Panc1 (cell line): ENCODE results near the gene FAM50A. TPM values are rescaled to one million over a fixed set of nuclear protein-coding genes. Genes with fewer than 3 reads are reported as not detected.

Experiments
- ATAC-seq: fragments of 200-7000 bp; cut with Tn5 transposase; 2 replicates; pipeline ENCODE4 v1.9.1; 2020; ENCODE audit warnings: mild to moderate bottlenecking, moderate library complexity
- BruUV-seq: library from RNA; stranded (reverse); fragments of 400-500 nt; replicated peaks from 2 replicates; lab custom pipeline; 2021; lab: Mats Ljungman, UMichigan
- CTCF ChIA-PET: fragments of 300-600 bp; sonication (Branson Sonifier 250); formaldehyde crosslinking; loops from one replicate; lab custom pipeline; 2022; ENCODE audit warnings: antibody characterized with exemption; lab: Charles Lee
- POLR2A ChIA-PET: fragments of 300-600 bp; sonication (Branson Sonifier 250); formaldehyde crosslinking; loops from one replicate; lab custom pipeline; 2022; ENCODE audit warnings: antibody characterized with exemption; lab: Charles Lee
- DNase-seq: peaks from one replicate; pipeline ENCODE4 v3.0.0-alpha.2; 2010; ENCODE audit warnings: low read depth, low spot score
- H3K27ac ChIP-seq: 2 replicates; pipeline ENCODE4 v1.5.1; 2011; ENCODE audit warnings: mild to moderate bottlenecking, low read length, inconsistent platforms
- H3K27me3 ChIP-seq: fragments of 200-500 bp; sonication (Bioruptor generic); 2 replicates; pipeline ENCODE4 v1.6.0; 2014; ENCODE audit warnings: low read length, inconsistent platforms; ENCODE audit not compliant: control insufficient read depth, insufficient read depth
- H3K36me3 ChIP-seq: fragments of 200-500 bp; sonication (Bioruptor generic); 2 replicates; pipeline ENCODE4 v1.5.1; 2014; ENCODE audit warnings: inconsistent platforms, mild to moderate bottlenecking, low read length, moderate library complexity; ENCODE audit not compliant: control insufficient read depth, insufficient read depth
- H3K4me1 ChIP-seq: 2 replicates; pipeline ENCODE4 v1.5.1; 2011; ENCODE audit warnings: inconsistent platforms, mild to moderate bottlenecking, low read length, moderate library complexity; ENCODE audit not compliant: control insufficient read depth, insufficient read depth
- H3K4me3 ChIP-seq, 2 experiments: 2 replicates each; pipeline ENCODE4 v1.5.1; 2011 to 2012; ENCODE audit warnings: low read depth in 2 of 2, low read length in 2 of 2, mild to moderate bottlenecking in 2 of 2, inconsistent platforms in 1 of 2, moderate library complexity in 1 of 2
- H3K9me3 ChIP-seq: fragments of 200-500 bp; sonication (Bioruptor generic); 2 replicates; pipeline ENCODE4 v1.5.1; 2014; ENCODE audit warnings: low read depth, mild to moderate bottlenecking, inconsistent platforms, low read length, moderate library complexity; ENCODE audit not compliant: control insufficient read depth, insufficient read depth
- CTCF ChIP-seq: fragments of 450-650 bp; IDR thresholded peaks from 2 replicates; pipeline ENCODE4 v1.5.1; 2017; ENCODE audit warnings: mild to moderate bottlenecking
- POLR2AphosphoS5 ChIP-seq: IDR thresholded peaks from 2 replicates; pipeline ENCODE4 v1.6.1; 2012; ENCODE audit warnings: mild to moderate bottlenecking, low read depth, low read length, moderate library complexity
- REST ChIP-seq, 2 experiments: IDR thresholded peaks; 2 replicates each; pipeline ENCODE4 v1.6.1; 2011 to 2012; ENCODE audit warnings: low read depth in 2 of 2, control low read depth in 1 of 2, low read length in 1 of 2, mild to moderate bottlenecking in 1 of 2, moderate library complexity in 1 of 2; ENCODE audit not compliant: insufficient read depth in 1 of 2
- SIN3A ChIP-seq: IDR thresholded peaks from 2 replicates; pipeline ENCODE4 v1.6.1; 2012; ENCODE audit warnings: low read depth, mild to moderate bottlenecking, low read length, moderate library complexity, borderline replicate concordance; ENCODE audit not compliant: insufficient read depth
- TCF7L2 ChIP-seq: IDR thresholded peaks from 2 replicates; pipeline ENCODE4 v1.6.1; 2011; ENCODE audit warnings: mild to moderate bottlenecking, low read depth, low read length, inconsistent platforms
- in situ Hi-C: cut with HindIII; loops from 2 replicates; pipeline ENCODE4 v1.10.0; 2016; ENCODE audit warnings: low sequenced_read_pairs, low pct_unique_long_range_greater_than_20kb
- intact Hi-C: fragments of 100-400 bp; cut with micrococcal nuclease; formaldehyde crosslinking; loops from one replicate; pipeline ENCODE4 v1.10.0; 2022; ENCODE audit not compliant: unreplicated experiment
- total RNA-seq: library from RNA; stranded (reverse); gene quantifications from one replicate; pipeline ENCODE4 v1.2.1, GENCODE V29; 2021; ENCODE audit not compliant: unreplicated experiment

FAM50A gene
- total RNA-seq, 1 experiment from 2014 or later = 225 TPM

GRCh38 chrX:154443479-154443910 lies 446 bp upstream of the FAM50A start:
- peaks cover 32% of the 10 kb centered on the region for H3K4me1 ChIP-seq
- CTCF ChIA-PET = no interaction called here
- no peaks in the 10 kb centered on the region for H3K36me3 ChIP-seq
- H3K4me3 ChIP-seq = peak overlapping the region; percentile 39 to 62
- H3K9me3 ChIP-seq = no peaks in the 10 kb centered on the region
- TF ChIP-seq POLR2AphosphoS5 = peak; percentile 66
- no peak for TF ChIP-seq SIN3A
- no peak for TF ChIP-seq REST (IDR thresholded peaks at IDR 0.05; ENCODE audit: insufficient read depth in 1 of 2, low read depth in 2 of 2, low read length in 1 of 2)
- no TSS peak for BruUV-seq
- in situ Hi-C loops = no loop called here
- ATAC-seq (peak; percentile 65), DNase-seq (no peak)
- intact Hi-C loops = no loop called here
- POLR2A ChIA-PET = interaction anchor here (0.5 to 0.7 kb wide), 2 partner anchors 15 to 47 kb away, joined by 6 to 9 read pairs; partner anchors contain the start of gene SLC10A3
- H3K27ac ChIP-seq = peak overlapping the region; percentile 73
- H3K27me3 ChIP-seq = no peaks in the 10 kb centered on the region

- in situ Hi-C loops = no loop called here
- no TSS peak for BruUV-seq
- no peak for DNase-seq
- TF ChIP-seq SIN3A (no peak), REST (IDR thresholded peaks at IDR 0.05; ENCODE audit: insufficient read depth in 1 of 2, low read depth in 2 of 2, low read length in 1 of 2) (no peak), CTCF (no peak), TCF7L2 (no peak), POLR2AphosphoS5 (no peak)
- intact Hi-C loops = no loop called here
- Histone ChIP-seq H3K4me1 (peaks cover 26% of the 10 kb centered on the region), H3K4me3 (peak overlapping the region; percentile 84 to 86), H3K27ac (peak overlapping the region; percentile 87), H3K27me3 (no peaks in the 10 kb centered on the region), H3K36me3 (peaks cover 2% of the 10 kb centered on the region; the same call in 1 of the 2 replicates), H3K9me3 (no peaks in the 10 kb centered on the region)
- ChIA-PET POLR2A (no interaction called here), CTCF (no interaction called here)
- ATAC-seq = no peak
Observed at GRCh38 chrX:154444755-154445246, 860 bp downstream of the FAM50A start.
